ENCODE results near the gene TTC3.

The TTC3 gene

GRCh38 chr21:37245151-37245550, 172.1 kb downstream of the TTC3 start:
- H3K9ac ChIP-seq (ENCODE audit: low read length): no peak overlapping the region
- 0 out of 2 replicates have a peak, but pooled peaks cover 2% of the 10 kb centered on the region for H3K4me1 ChIP-seq (ENCODE audit: low read length)
- no peaks in the 10 kb centered on the region for H3F3A ChIP-seq (ENCODE audit: insufficient read depth, low read length)
- H3K9me2 ChIP-seq (replicated peaks; ENCODE audit: insufficient read depth, low read length): no peaks in the 10 kb centered on the region
- no peak overlapping the region for H2AFZ ChIP-seq (ENCODE audit: low read length)
- no peaks in the 10 kb centered on the region for H3K9me3 ChIP-seq (replicated peaks; ENCODE audit: insufficient read depth, low read length)
- DNase-seq: no peak
- H3K27me3 ChIP-seq (replicated peaks; ENCODE audit: insufficient read depth, low read length): no peaks in the 10 kb centered on the region
- no peak overlapping the region for H3K27ac ChIP-seq (ENCODE audit: low read length)
- H3K79me2 ChIP-seq (ENCODE audit: low read length): peaks cover 99% of the 10 kb centered on the region
- no peak overlapping the region for H3K4me3 ChIP-seq (ENCODE audit: low read length)
- H3K36me3 ChIP-seq (replicated peaks; ENCODE audit: insufficient read depth, low read length): no peaks in the 10 kb centered on the region
- H4K20me1 ChIP-seq (ENCODE audit: insufficient read depth, low read length): peaks cover 18% of the 10 kb centered on the region
- no peak for TF ChIP-seq EZH2phosphoT487 (IDR thresholded peaks at IDR 0.05; ENCODE audit: low read length)
- no peak for TF ChIP-seq EZH2 (optimal IDR thresholded peaks at IDR 0.05; ENCODE audit: low read depth, low read length)
- TF ChIP-seq CTCF (IDR thresholded peaks at IDR 0.05; ENCODE audit: low read length): no peak
- no peak overlapping the region for H3K4me2 ChIP-seq (ENCODE audit: low read depth, low read length)

- no peak for DNase-seq
- H3K4me2 ChIP-seq (ENCODE audit: low read depth, low read length): no peak overlapping the region
- no peak overlapping the region for H3K27ac ChIP-seq (ENCODE audit: low read length)
- no peak overlapping the region for H2AFZ ChIP-seq (ENCODE audit: low read length)
- H3K79me2 ChIP-seq (ENCODE audit: low read length): peaks cover 100% of the 10 kb centered on the region
- TF ChIP-seq EZH2phosphoT487 (IDR thresholded peaks at IDR 0.05; ENCODE audit: low read length) (no peak), EZH2 (optimal IDR thresholded peaks at IDR 0.05; ENCODE audit: low read depth, low read length) (no peak), CTCF (IDR thresholded peaks at IDR 0.05; ENCODE audit: low read length) (no peak)
- no peaks in the 10 kb centered on the region for H3K9me2 ChIP-seq (replicated peaks; ENCODE audit: insufficient read depth, low read length)
- no peaks in the 10 kb centered on the region for H3K9me3 ChIP-seq (replicated peaks; ENCODE audit: insufficient read depth, low read length)
- H3K9ac ChIP-seq (ENCODE audit: low read length): no peak overlapping the region
- 0 out of 2 replicates have a peak, but pooled peaks cover 2% of the 10 kb centered on the region for H3K4me1 ChIP-seq (ENCODE audit: low read length)
- no peaks in the 10 kb centered on the region for H3K27me3 ChIP-seq (replicated peaks; ENCODE audit: insufficient read depth, low read length)
- no peak overlapping the region for H3K4me3 ChIP-seq (ENCODE audit: low read length)
- peaks cover 26% of the 10 kb centered on the region for H4K20me1 ChIP-seq (ENCODE audit: insufficient read depth, low read length)
- H3K36me3 ChIP-seq (replicated peaks; ENCODE audit: insufficient read depth, low read length): no peaks in the 10 kb centered on the region
- H3F3A ChIP-seq (ENCODE audit: insufficient read depth, low read length): no peaks in the 10 kb centered on the region
Measured at GRCh38 chr21:37248298-37248697, 175.2 kb downstream of the TTC3 start.

- Histone ChIP-seq H3K27me3 (replicated peaks; ENCODE audit: insufficient read depth, low read length) (no peaks in the 10 kb centered on the region), H3K9ac (ENCODE audit: low read length) (no peak overlapping the region), H3K9me3 (replicated peaks; ENCODE audit: insufficient read depth, low read length) (no peaks in the 10 kb centered on the region), H3K36me3 (replicated peaks; ENCODE audit: insufficient read depth, low read length) (no peaks in the 10 kb centered on the region), H3K9me2 (replicated peaks; ENCODE audit: insufficient read depth, low read length) (no peaks in the 10 kb centered on the region), H2AFZ (ENCODE audit: low read length) (no peak overlapping the region), H3K4me2 (ENCODE audit: low read depth, low read length) (no peak overlapping the region), H3F3A (ENCODE audit: insufficient read depth, low read length) (no peaks in the 10 kb centered on the region), H3K4me3 (ENCODE audit: low read length) (no peak overlapping the region), H3K4me1 (ENCODE audit: low read length) (0 out of 2 replicates have a peak, but pooled peaks cover 2% of the 10 kb centered on the region), H3K27ac (ENCODE audit: low read length) (no peak overlapping the region), H3K79me2 (ENCODE audit: low read length) (peaks cover 100% of the 10 kb centered on the region), H4K20me1 (ENCODE audit: insufficient read depth, low read length) (peaks cover 28% of the 10 kb centered on the region)
- no peak for TF ChIP-seq EZH2phosphoT487 (IDR thresholded peaks at IDR 0.05; ENCODE audit: low read length)
- no peak for TF ChIP-seq CTCF (IDR thresholded peaks at IDR 0.05; ENCODE audit: low read length)
- no peak for TF ChIP-seq EZH2 (optimal IDR thresholded peaks at IDR 0.05; ENCODE audit: low read depth, low read length)
- DNase-seq: no peak
Measured at GRCh38 chr21:37249112-37249904, 176.3 kb downstream of the TTC3 start.

Data from MM.1S (cell line).